Mesenchymal stem cell (in vitro differentiated cells and primary cell): ENCODE measurements around the gene SF3B2.

Experiments used
- DNase-seq: peaks from one replicate; pipeline ENCODE4 v3.0.0-alpha.2; 2013
- H2AFZ ChIP-seq: one replicate; pipeline ENCODE4 v1.6.1; 2013; ENCODE audit warnings: low read depth, mild to moderate bottlenecking, control low read depth, inconsistent platforms, low read length, moderate library complexity
- H2AK5ac ChIP-seq: 2 replicates; pipeline ENCODE4 v1.6.1; 2013; ENCODE audit warnings: low read length, moderate library complexity, mild to moderate bottlenecking, inconsistent platforms; ENCODE audit not compliant: severe bottlenecking
- H2BK120ac ChIP-seq: one replicate; pipeline ENCODE4 v1.6.1; 2013; ENCODE audit warnings: low read depth, mild to moderate bottlenecking, inconsistent platforms, low read length, moderate library complexity
- H2BK12ac ChIP-seq, 2 experiments: one replicate each; pipeline ENCODE4 v1.6.1; 2013; ENCODE audit warnings: inconsistent platforms in 2 of 2, low read length in 2 of 2, mild to moderate bottlenecking in 2 of 2, moderate library complexity in 2 of 2, control low read depth in 1 of 2
- H2BK15ac ChIP-seq: one replicate; pipeline ENCODE4 v1.6.1; 2013; ENCODE audit warnings: mild to moderate bottlenecking, low read depth, inconsistent platforms; ENCODE audit not compliant: poor library complexity, severe bottlenecking
- H2BK5ac ChIP-seq: 2 replicates; pipeline ENCODE4 v1.6.1; 2013; ENCODE audit warnings: low read depth, mild to moderate bottlenecking, low read length, control low read depth, inconsistent platforms; ENCODE audit not compliant: poor library complexity, severe bottlenecking
- H3K14ac ChIP-seq, 2 experiments: one replicate each; pipeline ENCODE4 v1.6.1; 2013; ENCODE audit warnings: inconsistent platforms in 2 of 2, low read length in 2 of 2, control low read depth in 1 of 2, mild to moderate bottlenecking in 1 of 2, moderate library complexity in 1 of 2
- H3K18ac ChIP-seq, 2 experiments: one replicate each; pipeline ENCODE4 v1.6.1; 2013; ENCODE audit warnings: inconsistent platforms in 2 of 2, low read length in 2 of 2, control low read depth in 1 of 2, low read depth in 1 of 2, mild to moderate bottlenecking in 1 of 2
- H3K23ac ChIP-seq, 2 experiments: one replicate each; pipeline ENCODE4 v1.6.1; 2013; ENCODE audit warnings: inconsistent platforms in 2 of 2, low read length in 2 of 2, mild to moderate bottlenecking in 2 of 2, moderate library complexity in 2 of 2, control low read depth in 1 of 2
- H3K27ac ChIP-seq: 2 replicates; pipeline ENCODE4 v1.5.1; 2013; ENCODE audit warnings: mild to moderate bottlenecking, moderate library complexity, low read length, control low read depth, inconsistent platforms; ENCODE audit not compliant: poor library complexity, severe bottlenecking
- H3K27me3 ChIP-seq, 2 experiments: 2 replicates each; pipeline versions ENCODE4 v1.6.1 to v1.7.0; 2013; ENCODE audit warnings: low read length in 2 of 2, mild to moderate bottlenecking in 2 of 2, moderate library complexity in 2 of 2, control low read depth in 1 of 2, inconsistent platforms in 1 of 2; ENCODE audit not compliant: control insufficient read depth in 1 of 2, insufficient read depth in 1 of 2
- H3K36me3 ChIP-seq, 2 experiments: 2 replicates each; pipeline versions ENCODE4 v1.6.1 to v1.7.0; 2013; ENCODE audit warnings: low read length in 2 of 2, control low read depth in 1 of 2, inconsistent platforms in 1 of 2, low read depth in 1 of 2, mild to moderate bottlenecking in 1 of 2; ENCODE audit not compliant: insufficient read depth in 2 of 2, control insufficient read depth in 1 of 2
- H3K4ac ChIP-seq, 2 experiments: one replicate each; pipeline ENCODE4 v1.6.1; 2013; ENCODE audit warnings: inconsistent platforms in 2 of 2, low read length in 2 of 2, mild to moderate bottlenecking in 2 of 2, moderate library complexity in 2 of 2, control low read depth in 1 of 2, low read depth in 1 of 2
- H3K4me1 ChIP-seq: 2 replicates; pipeline ENCODE4 v1.6.1; 2013; ENCODE audit warnings: low read depth, low read length, control low read depth; ENCODE audit not compliant: control insufficient read depth, insufficient read depth
- H3K4me2 ChIP-seq: 2 replicates; pipeline ENCODE4 v1.6.1; 2013; ENCODE audit warnings: low read length, mild to moderate bottlenecking, inconsistent platforms; ENCODE audit not compliant: poor library complexity, severe bottlenecking
- H3K4me3 ChIP-seq, 2 experiments: 2 replicates each; pipeline versions ENCODE4 v1.5.1 to v1.7.0; 2013; ENCODE audit warnings: low read length in 2 of 2, mild to moderate bottlenecking in 2 of 2, control low read depth in 1 of 2, low read depth in 1 of 2; ENCODE audit not compliant: insufficient read depth in 1 of 2
- H3K79me1 ChIP-seq: replicated peaks from 2 replicates; pipeline ENCODE4 v1.6.1; 2013; ENCODE audit warnings: mild to moderate bottlenecking, control low read depth, low read length, inconsistent platforms; ENCODE audit not compliant: poor library complexity, severe bottlenecking
- H3K9ac ChIP-seq: 2 replicates; pipeline ENCODE4 v1.7.0; 2013; ENCODE audit warnings: mild to moderate bottlenecking, low read length, moderate library complexity
- H3K9me3 ChIP-seq: 2 replicates; pipeline ENCODE4 v1.7.0; 2013; ENCODE audit warnings: mild to moderate bottlenecking, low read length; ENCODE audit not compliant: control insufficient read depth
- H4K8ac ChIP-seq: one replicate; pipeline ENCODE4 v1.6.1; 2013; ENCODE audit warnings: inconsistent platforms, mild to moderate bottlenecking, low read length, moderate library complexity
- H4K91ac ChIP-seq: one replicate; pipeline ENCODE4 v1.6.1; 2013; ENCODE audit warnings: mild to moderate bottlenecking, low read length, inconsistent platforms
- WGBS: methylation state at CpG from one replicate; pipeline ENCODE4 v1.1.7; 2013; ENCODE audit warnings: mixed read lengths; 5-methylcytosine and 5-hydroxymethylcytosine counted together

Gene SF3B2

DNA sequence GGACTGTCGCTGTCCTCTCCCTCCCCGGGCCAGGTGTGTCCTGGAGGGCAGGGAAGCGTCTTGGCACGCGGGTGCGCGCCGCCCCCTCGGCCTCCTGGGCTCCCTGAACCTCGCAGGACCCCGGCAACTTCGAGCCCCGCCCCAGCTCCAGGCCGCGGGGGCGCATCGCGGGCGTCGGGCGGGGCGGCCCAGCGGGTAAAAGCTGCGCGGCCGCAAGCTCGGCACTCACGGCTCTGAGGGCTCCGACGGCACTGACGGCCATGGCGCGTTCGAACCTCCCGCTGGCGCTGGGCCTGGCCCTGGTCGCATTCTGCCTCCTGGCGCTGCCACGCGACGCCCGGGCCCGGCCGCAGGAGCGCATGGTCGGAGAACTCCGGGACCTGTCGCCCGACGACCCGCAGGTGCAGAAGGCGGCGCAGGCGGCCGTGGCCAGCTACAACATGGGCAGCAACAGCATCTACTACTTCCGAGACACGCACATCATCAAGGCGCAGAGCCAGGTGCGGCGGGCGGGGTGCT is 40.3 kb upstream of the SF3B2 start, which contains the start of gene CST6:
Gene CST6 (plus strand): TSS at position 224 of the 519 bp plus-strand sequence. CDS start 37 bp downstream, at position 261.
- Histone ChIP-seq H2BK12ac (peak within 1 kb of the TSS in 1 of 2 experiments; percentile 11), H2BK120ac (no peak within 1 kb of the TSS), H3K36me3 (peaks cover 0 to under 1% of the 10 kb centered on the region in 2 experiments), H4K8ac (peak within 1 kb of the TSS; percentile 51), H3K23ac (peak within 1 kb of the TSS in 1 of 2 experiments; percentile 78), H3K9me3 (no peaks in the 10 kb centered on the region), H2AFZ (no peak within 1 kb of the TSS), H3K4me1 (peaks cover 31% of the 10 kb centered on the region), H3K79me1 (no peaks in the 10 kb centered on the region), H3K4me3 (peak within 1 kb of the TSS in 1 of 2 experiments; percentile 12), H2AK5ac (no peak within 1 kb of the TSS), H3K4ac (peak within 1 kb of the TSS in 1 of 2 experiments; percentile 41), H3K14ac (peak within 1 kb of the TSS in 1 of 2 experiments; percentile 26), H3K9ac (no peak within 1 kb of the TSS), H3K4me2 (no peak within 1 kb of the TSS), H3K27ac (no peak within 1 kb of the TSS), H4K91ac (no peak within 1 kb of the TSS), H3K18ac (no peak within 1 kb of the TSS), H2BK5ac (no peak within 1 kb of the TSS), H2BK15ac (peak within 1 kb of the TSS; percentile 33), H3K27me3 (peaks cover 4 to 20% of the 10 kb centered on the region in 2 experiments)
- 18% methylated on average over 55 of the region's 61 CpGs for WGBS
- DNase-seq, result no peak

DNA sequence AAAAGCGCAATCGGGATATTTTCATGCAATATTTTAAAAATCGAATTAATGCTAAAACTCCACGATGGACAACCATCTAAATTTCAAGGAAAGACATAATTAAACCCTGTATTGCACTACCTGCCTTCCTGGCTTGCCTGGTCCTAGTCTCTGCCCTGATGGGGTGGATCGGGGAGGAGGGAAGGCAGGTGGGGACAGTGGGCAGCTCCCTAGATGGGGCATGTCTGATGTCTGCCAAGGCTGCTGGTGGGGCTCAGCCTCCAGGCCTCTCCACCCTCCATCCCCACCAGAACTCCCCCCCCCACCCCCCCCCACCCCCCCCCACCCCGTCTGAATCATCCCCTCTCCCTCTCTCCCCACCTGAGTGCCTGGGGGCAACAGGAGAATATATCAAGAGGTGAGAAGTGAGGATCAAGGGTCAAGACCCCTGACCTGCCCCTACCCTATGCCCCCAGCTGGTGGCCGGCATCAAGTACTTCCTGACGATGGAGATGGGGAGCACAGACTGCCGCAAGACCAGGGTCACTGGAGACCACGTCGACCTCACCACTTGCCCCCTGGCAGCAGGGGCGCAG is 39.7 kb upstream of the SF3B2 start:
- no peak overlapping the region for H3K9ac ChIP-seq
- H2AK5ac ChIP-seq, result no peak overlapping the region
- no peak overlapping the region for H3K4me3 ChIP-seq
- H3K4me2 ChIP-seq, result no peak overlapping the region
- no peak overlapping the region for H4K8ac ChIP-seq
- DNase-seq, result no peak
- WGBS, result 75% methylated on average over 9 of the region's 12 CpGs
- no peak overlapping the region for H3K4ac ChIP-seq
- peaks cover 31% of the 10 kb centered on the region for H3K4me1 ChIP-seq
- no peak overlapping the region for H3K18ac ChIP-seq
- peak overlapping the region in 1 of 2 experiments; percentile 11 for H2BK12ac ChIP-seq
- H3K9me3 ChIP-seq, result no peaks in the 10 kb centered on the region
- H3K27me3 ChIP-seq, result peaks cover 4 to 20% of the 10 kb centered on the region in 2 experiments
- no peak overlapping the region for H2BK120ac ChIP-seq
- no peak overlapping the region for H3K14ac ChIP-seq
- H2BK5ac ChIP-seq, result no peak overlapping the region
- H3K36me3 ChIP-seq, result no peaks in the 10 kb centered on the region
- no peak overlapping the region for H2AFZ ChIP-seq
- no peak overlapping the region for H4K91ac ChIP-seq
- no peaks in the 10 kb centered on the region for H3K79me1 ChIP-seq
- H3K27ac ChIP-seq, result no peak overlapping the region
- no peak overlapping the region for H2BK15ac ChIP-seq
- no peak overlapping the region for H3K23ac ChIP-seq

DNA sequence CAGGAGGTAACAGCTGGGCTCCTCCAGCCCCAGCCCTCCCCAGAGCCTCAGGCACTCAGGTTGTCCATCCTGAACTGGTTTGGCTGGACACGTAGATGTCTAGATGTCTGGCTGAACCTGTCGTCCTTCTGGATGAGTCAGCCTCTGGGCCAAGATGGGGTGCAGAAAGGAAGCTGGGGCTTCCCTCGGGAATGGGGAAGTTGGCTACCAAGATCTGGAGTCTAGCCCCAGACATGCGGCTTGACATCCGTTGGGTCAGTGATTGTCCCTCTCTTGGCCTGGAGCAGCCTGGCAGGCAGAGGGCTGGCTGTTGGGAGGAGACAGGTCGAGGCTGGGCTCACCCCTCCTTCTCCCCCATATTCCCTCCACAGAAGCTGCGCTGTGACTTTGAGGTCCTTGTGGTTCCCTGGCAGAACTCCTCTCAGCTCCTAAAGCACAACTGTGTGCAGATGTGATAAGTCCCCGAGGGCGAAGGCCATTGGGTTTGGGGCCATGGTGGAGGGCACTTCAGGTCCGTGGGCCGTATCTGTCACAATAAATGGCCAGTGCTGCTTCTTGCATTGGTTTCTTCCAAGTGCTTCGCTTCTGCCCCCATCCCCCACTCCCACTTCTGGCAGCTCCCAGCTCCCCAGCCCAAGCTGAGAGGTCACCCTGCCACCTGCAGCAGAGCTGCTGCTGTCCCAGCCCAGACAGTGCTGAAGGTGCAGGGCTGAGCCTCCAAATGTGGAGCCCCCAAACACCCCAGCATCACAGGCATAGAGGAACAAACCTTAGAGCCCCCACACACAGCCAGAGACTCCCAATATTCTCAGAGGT is 39.0 kb upstream of the SF3B2 start:
- Histone ChIP-seq H2BK120ac (no peak overlapping the region), H3K9ac (no peak overlapping the region), H2BK5ac (no peak overlapping the region), H3K79me1 (no peaks in the 10 kb centered on the region), H2BK12ac (peak overlapping the region in 1 of 2 experiments; percentile 11), H3K4me2 (no peak overlapping the region), H3K9me3 (no peaks in the 10 kb centered on the region), H3K27me3 (peaks cover 4 to 20% of the 10 kb centered on the region in 2 experiments), H3K4me1 (peaks cover 31% of the 10 kb centered on the region), H3K18ac (no peak overlapping the region), H2AFZ (no peak overlapping the region), H4K8ac (no peak overlapping the region), H3K27ac (no peak overlapping the region), H3K4me3 (peak overlapping the region in 1 of 2 experiments; percentile 14), H3K23ac (peak overlapping the region in 1 of 2 experiments; percentile 54), H3K36me3 (no peaks in the 10 kb centered on the region), H2AK5ac (no peak overlapping the region), H3K4ac (no peak overlapping the region), H4K91ac (no peak overlapping the region), H3K14ac (no peak overlapping the region), H2BK15ac (no peak overlapping the region)
- 85% methylated on average over 12 of the region's 12 CpGs for WGBS
- DNase-seq, result no peak

DNA sequence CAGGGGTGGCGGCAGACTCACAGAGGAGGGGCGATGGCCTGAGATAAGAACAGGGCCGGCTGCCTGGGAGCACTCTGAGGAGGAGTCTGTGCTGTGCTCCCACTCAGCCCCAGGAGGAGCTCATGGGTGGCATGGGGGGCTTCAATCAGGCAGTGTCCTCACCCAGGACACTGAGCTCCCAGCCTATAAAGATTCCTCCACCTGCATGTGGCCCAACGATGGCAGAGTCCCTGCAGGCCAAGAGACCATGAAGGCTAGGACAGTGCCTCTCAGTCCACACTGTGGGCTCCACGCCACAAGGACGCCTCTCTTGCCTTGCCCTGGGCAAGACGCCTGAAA is 38.4 kb upstream of the SF3B2 start:
- Histone ChIP-seq H4K91ac (no peak overlapping the region), H4K8ac (no peak overlapping the region), H3K27ac (no peak overlapping the region), H2BK12ac (no peak overlapping the region), H3K4ac (no peak overlapping the region), H3K4me3 (no peak overlapping the region), H2BK15ac (no peak overlapping the region), H3K27me3 (peaks cover 4 to 20% of the 10 kb centered on the region in 2 experiments), H3K79me1 (no peaks in the 10 kb centered on the region), H2BK5ac (no peak overlapping the region), H3K4me2 (no peak overlapping the region), H3K14ac (no peak overlapping the region), H3K36me3 (no peaks in the 10 kb centered on the region), H2AK5ac (no peak overlapping the region), H2BK120ac (no peak overlapping the region), H3K23ac (no peak overlapping the region), H3K9me3 (no peaks in the 10 kb centered on the region), H3K18ac (no peak overlapping the region), H3K4me1 (peaks cover 28% of the 10 kb centered on the region), H3K9ac (no peak overlapping the region), H2AFZ (no peak overlapping the region)
- whole genome bisulfite sequencing, result 73% methylated on average over 7 of the region's 7 CpGs
- no peak for DNase-seq
